IPS-20b (cell line): ENCODE data around the gene ZC3H18.
A peak's percentile ranks its signal among the peaks of the same experiment; 100 is the strongest.
"Not testable (repeated sequence)": the region's sequence is repeated elsewhere in the genome, so short reads cannot be mapped to it uniquely, and the experiment has no call there.

Experiments used
- H3K27ac ChIP-seq: one replicate; pipeline ENCODE4 v1.5.1; 2013; ENCODE audit warnings: low read length
- H3K27me3 ChIP-seq: 2 replicates; pipeline ENCODE4 v1.6.1; 2013; ENCODE audit warnings: mild to moderate bottlenecking, low read length, inconsistent platforms; ENCODE audit not compliant: insufficient read depth
- H3K36me3 ChIP-seq: 2 replicates; pipeline ENCODE4 v1.6.1; 2013; ENCODE audit warnings: low read depth, mild to moderate bottlenecking, inconsistent platforms, low read length, moderate library complexity; ENCODE audit not compliant: insufficient read depth
- H3K4me1 ChIP-seq: 2 replicates; pipeline ENCODE4 v1.6.1; 2013; ENCODE audit warnings: mild to moderate bottlenecking, control low read depth, inconsistent platforms, low read length, moderate library complexity; ENCODE audit not compliant: insufficient read depth
- H3K4me3 ChIP-seq: 2 replicates; pipeline ENCODE4 v1.5.1; 2013; ENCODE audit warnings: mild to moderate bottlenecking, low read length, inconsistent platforms
- H3K9ac ChIP-seq: 2 replicates; pipeline ENCODE4 v1.6.1; 2013; ENCODE audit warnings: low read depth, mild to moderate bottlenecking, inconsistent platforms, low read length, moderate library complexity
- H3K9me3 ChIP-seq: 2 replicates; pipeline ENCODE4 v1.6.1; 2013; ENCODE audit warnings: mild to moderate bottlenecking, low read depth, low read length, inconsistent platforms; ENCODE audit not compliant: insufficient read depth

Gene ZC3H18

DNA sequence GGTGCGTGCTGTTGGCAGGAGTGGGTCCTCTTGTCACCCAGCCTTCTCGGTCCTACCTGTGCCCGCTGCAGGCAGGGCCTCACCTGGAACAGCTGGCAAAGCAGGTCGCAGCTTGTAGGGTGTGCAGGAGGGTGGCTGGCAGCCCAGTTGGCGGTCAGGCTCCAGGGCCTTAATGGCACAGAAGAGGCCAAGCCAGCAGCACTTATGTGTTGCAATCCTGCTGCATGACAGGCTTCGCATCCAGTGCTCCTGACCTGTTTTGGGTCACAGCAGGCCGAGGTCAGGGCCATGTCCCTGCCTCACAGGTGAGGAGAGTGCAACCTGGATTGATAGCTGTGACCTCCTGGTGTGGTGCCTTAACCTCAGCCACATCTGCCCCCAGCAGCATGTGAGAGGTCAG lies 31.9 kb downstream of the ZC3H18 start:
- peaks cover 2% of the 10 kb centered on the region; the same call in 1 of the 2 replicates for H3K4me1 ChIP-seq
- H3K27me3 ChIP-seq = no peaks in the 10 kb centered on the region
- no peaks in the 10 kb centered on the region for H3K9me3 ChIP-seq
- peaks cover 81% of the 10 kb centered on the region for H3K36me3 ChIP-seq
- no peak overlapping the region for H3K27ac ChIP-seq
- no peak overlapping the region for H3K4me3 ChIP-seq
- no peak overlapping the region for H3K9ac ChIP-seq

- Histone ChIP-seq H3K9ac (no peak overlapping the region), H3K27ac (no peak overlapping the region), H3K4me3 (no peak overlapping the region), H3K9me3 (no peaks in the 10 kb centered on the region), H3K27me3 (peaks cover 3% of the 10 kb centered on the region; the same call in 1 of the 2 replicates), H3K4me1 (peaks cover 2% of the 10 kb centered on the region; the same call in 1 of the 2 replicates), H3K36me3 (peaks cover 76% of the 10 kb centered on the region)
These were observed 35.3 kb downstream of the ZC3H18 start for GRCh38 chr16:88605186-88606147.

DNA sequence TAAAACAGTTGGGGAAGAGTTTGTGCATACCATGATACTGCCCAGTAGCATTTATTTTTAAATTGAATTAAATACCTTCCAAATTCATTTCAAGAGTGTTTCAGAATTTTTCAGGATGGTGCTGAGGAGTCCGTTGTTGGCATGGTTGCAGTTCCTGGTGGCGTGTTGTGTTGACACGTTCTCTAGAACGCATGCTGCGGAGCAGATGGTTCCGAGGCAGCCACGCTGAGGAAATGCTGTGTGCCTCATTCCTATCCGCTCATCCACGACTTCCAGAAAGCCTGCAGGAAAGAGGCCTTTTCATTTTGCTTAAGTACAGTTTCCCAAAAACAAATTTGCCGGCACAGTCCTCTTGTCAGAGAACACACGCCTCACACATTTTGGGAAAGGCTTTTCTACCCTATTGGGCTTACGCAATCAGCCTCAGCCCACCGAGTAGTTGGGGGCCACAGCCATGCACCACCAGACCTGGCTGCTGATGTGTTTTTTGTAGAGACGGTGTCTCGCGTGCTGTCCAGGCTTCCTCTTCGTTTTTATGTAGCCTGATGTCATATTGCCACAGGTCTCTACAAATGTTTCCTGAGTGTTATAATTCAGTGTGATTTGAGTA lies 36.0 kb downstream of the ZC3H18 start:
- Histone ChIP-seq H3K9ac (no peak overlapping the region), H3K9me3 (no peaks in the 10 kb centered on the region), H3K27me3 (peaks cover 9% of the 10 kb centered on the region; the same call in 1 of the 2 replicates), H3K36me3 (peaks cover 71% of the 10 kb centered on the region), H3K27ac (no peak overlapping the region), H3K4me1 (no peaks in the 10 kb centered on the region), H3K4me3 (no peak overlapping the region)

GRCh38 chr16:88608076-88608475 lies 37.9 kb downstream of the ZC3H18 start:
- Histone ChIP-seq H3K9me3 (no peaks in the 10 kb centered on the region), H3K27me3 (peaks cover 9% of the 10 kb centered on the region; the same call in 1 of the 2 replicates), H3K4me3 (no peak overlapping the region), H3K4me1 (no peaks in the 10 kb centered on the region), H3K36me3 (peaks cover 68% of the 10 kb centered on the region), H3K27ac (no peak overlapping the region), H3K9ac (no peak overlapping the region)

GRCh38 chr16:88609426-88609825 lies 39.2 kb downstream of the ZC3H18 start:
- not testable (repeated sequence) for H3K9me3 ChIP-seq, H3K27me3 ChIP-seq, H3K4me3 ChIP-seq, H3K27ac ChIP-seq, H3K4me1 ChIP-seq, H3K9ac ChIP-seq
- peaks cover 80% of the 10 kb centered on the region for H3K36me3 ChIP-seq

DNA sequence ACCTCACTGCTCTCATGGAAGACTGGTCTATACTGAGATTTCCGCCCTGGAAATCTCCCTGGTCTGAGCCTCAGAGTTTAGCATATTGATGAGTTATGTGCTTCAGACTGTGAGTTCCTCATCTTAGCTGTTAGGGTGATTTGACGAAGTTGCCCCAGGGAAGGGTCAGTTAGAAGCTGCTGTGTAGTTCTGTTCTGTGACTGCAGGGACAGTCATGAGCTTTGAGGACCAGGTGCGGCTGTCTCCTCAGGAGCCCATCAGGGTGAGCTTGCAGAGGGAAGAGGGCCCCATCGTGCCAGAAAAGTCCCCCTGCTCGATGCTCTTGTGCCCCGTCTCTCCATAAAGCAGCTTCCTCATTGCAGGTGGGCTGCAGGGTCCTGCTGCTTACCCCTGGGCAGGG lies 39.9 kb downstream of the ZC3H18 start:
- H3K36me3 ChIP-seq = peaks cover 77% of the 10 kb centered on the region

GRCh38 chr16:88610909-88611812 lies 41.0 kb downstream of the ZC3H18 start:
- peaks cover 9% of the 10 kb centered on the region; the same call in 1 of the 2 replicates for H3K27me3 ChIP-seq
- peak overlapping the region; percentile 39; the same call in 1 of the 2 replicates for H3K4me3 ChIP-seq
- H3K9ac ChIP-seq = peak overlapping the region; percentile 14; the same call in 1 of the 2 replicates
- H3K9me3 ChIP-seq = no peaks in the 10 kb centered on the region
- H3K27ac ChIP-seq = no peak overlapping the region
- H3K36me3 ChIP-seq = peaks cover 71% of the 10 kb centered on the region
- H3K4me1 ChIP-seq = no peaks in the 10 kb centered on the region

More for the DNA sequence above, 39.9 kb downstream of the ZC3H18 start:
- Histone ChIP-seq H3K27ac (no peak overlapping the region), H3K9ac (no peak overlapping the region), H3K4me3 (no peak overlapping the region), H3K4me1 (no peaks in the 10 kb centered on the region), H3K27me3 (peaks cover 9% of the 10 kb centered on the region; the same call in 1 of the 2 replicates), H3K9me3 (no peaks in the 10 kb centered on the region)

GRCh38 chr16:88613293-88613692 lies 43.1 kb downstream of the ZC3H18 start:
- peaks cover 9% of the 10 kb centered on the region; the same call in 1 of the 2 replicates for H3K27me3 ChIP-seq
- H3K9me3 ChIP-seq = no peaks in the 10 kb centered on the region
- H3K4me1 ChIP-seq = no peaks in the 10 kb centered on the region
- no peak overlapping the region for H3K4me3 ChIP-seq
- H3K36me3 ChIP-seq = peaks cover 58% of the 10 kb centered on the region
- H3K9ac ChIP-seq = no peak overlapping the region
- no peak overlapping the region for H3K27ac ChIP-seq

GRCh38 chr16:88613911-88614817 lies 44.0 kb downstream of the ZC3H18 start:
- Histone ChIP-seq H3K4me3 (no peak overlapping the region), H3K4me1 (no peaks in the 10 kb centered on the region; the same call in 1 of the 2 replicates), H3K36me3 (peaks cover 56% of the 10 kb centered on the region), H3K27me3 (peaks cover 9% of the 10 kb centered on the region; the same call in 1 of the 2 replicates), H3K27ac (no peak overlapping the region), H3K9me3 (no peaks in the 10 kb centered on the region), H3K9ac (no peak overlapping the region)

GRCh38 chr16:88614818-88615580 lies 44.8 kb downstream of the ZC3H18 start:
- Histone ChIP-seq H3K9ac (no peak overlapping the region), H3K27me3 (peaks cover 9% of the 10 kb centered on the region; the same call in 1 of the 2 replicates), H3K9me3 (no peaks in the 10 kb centered on the region), H3K36me3 (peaks cover 54% of the 10 kb centered on the region), H3K27ac (no peak overlapping the region), H3K4me3 (no peak overlapping the region), H3K4me1 (no peaks in the 10 kb centered on the region; the same call in 1 of the 2 replicates)
